ENCODE data around the gene TP53TG3D.
"Not testable (repeated sequence)": the region's sequence is repeated elsewhere in the genome, so short reads cannot be mapped to it uniquely, and the experiment has no call there.

GRCh38 chr16:32283917-32284495 lies 30.9 kb downstream of the TP53TG3D start:
- TF ChIP-seq, protein P1, sequence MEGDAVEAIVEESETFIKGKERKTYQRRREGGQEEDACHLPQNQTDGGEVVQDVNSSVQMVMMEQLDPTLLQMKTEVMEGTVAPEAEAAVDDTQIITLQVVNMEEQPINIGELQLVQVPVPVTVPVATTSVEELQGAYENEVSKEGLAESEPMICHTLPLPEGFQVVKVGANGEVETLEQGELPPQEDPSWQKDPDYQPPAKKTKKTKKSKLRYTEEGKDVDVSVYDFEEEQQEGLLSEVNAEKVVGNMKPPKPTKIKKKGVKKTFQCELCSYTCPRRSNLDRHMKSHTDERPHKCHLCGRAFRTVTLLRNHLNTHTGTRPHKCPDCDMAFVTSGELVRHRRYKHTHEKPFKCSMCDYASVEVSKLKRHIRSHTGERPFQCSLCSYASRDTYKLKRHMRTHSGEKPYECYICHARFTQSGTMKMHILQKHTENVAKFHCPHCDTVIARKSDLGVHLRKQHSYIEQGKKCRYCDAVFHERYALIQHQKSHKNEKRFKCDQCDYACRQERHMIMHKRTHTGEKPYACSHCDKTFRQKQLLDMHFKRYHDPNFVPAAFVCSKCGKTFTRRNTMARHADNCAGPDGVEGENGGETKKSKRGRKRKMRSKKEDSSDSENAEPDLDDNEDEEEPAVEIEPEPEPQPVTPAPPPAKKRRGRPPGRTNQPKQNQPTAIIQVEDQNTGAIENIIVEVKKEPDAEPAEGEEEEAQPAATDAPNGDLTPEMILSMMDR (IDR thresholded peaks at IDR 0.05; ENCODE audit: extremely low read depth in 1 of 2, insufficient read depth in 1 of 2, low read depth in 1 of 2, low read length in 2 of 2) = not testable (repeated sequence)
- TF ChIP-seq POLR2A (IDR thresholded peaks at IDR 0.05; ENCODE audit: low read depth, low read length) = not testable (repeated sequence)
